Esophagus muscularis mucosa (tissue), 4 donors: ENCODE measurements around the gene TVP23A. TPM values are rescaled to one million over a fixed set of nuclear protein-coding genes. Genes with fewer than 3 reads are reported as not detected.
A peak's percentile ranks its signal among the peaks of the same experiment; 100 is the strongest.

Experiments
- DNase-seq: peaks from one replicate; pipeline ENCODE4 v3.0.0-alpha.2; 2017; ENCODE audit errors: extremely low spot score
- H3K27ac ChIP-seq, 4 donors: fragments of 200-600 bp; sonication (generic); replicated peaks in 1 of 4; 1 replicate in 3 of 4; 2 replicates in 1 of 4; pipeline ENCODE4 v1.5.1; 2016 to 2019; ENCODE audit warnings: mild to moderate bottlenecking in 1 of 4
- H3K27me3 ChIP-seq, 4 donors: fragments of 200-600 bp; sonication (generic); one replicate each; pipeline versions ENCODE4 v1.5.1 to v1.6.0; 2016 to 2019
- H3K36me3 ChIP-seq, 4 donors: fragments of 200-600 bp; sonication (generic); one replicate each; pipeline ENCODE4 v1.5.1; 2016 to 2019
- H3K4me1 ChIP-seq, 4 donors: fragments of 200-600 bp; sonication (generic); one replicate each; pipeline ENCODE4 v1.5.1; 2016 to 2019
- H3K4me3 ChIP-seq, 4 donors: fragments of 200-600 bp; sonication (generic); 1 replicate in 2 of 4; 2 replicates in 2 of 4; pipeline ENCODE4 v1.5.1; 2016 to 2019; ENCODE audit warnings: mild to moderate bottlenecking in 4 of 4, moderate library complexity in 1 of 4
- H3K9me3 ChIP-seq, 4 donors: fragments of 200-600 bp; sonication (generic); 1 replicate in 3 of 4; 2 replicates in 1 of 4; pipeline ENCODE4 v1.5.1; 2016 to 2019
- EP300 ChIP-seq: sonication (generic); formaldehyde crosslinking; IDR thresholded peaks from one replicate; pipeline ENCODE4 v1.6.1; 2017; ENCODE audit warnings: antibody characterized with exemption
- POLR2A ChIP-seq: fragments of 450-650 bp; IDR thresholded peaks from one replicate; pipeline ENCODE4 v1.6.1; 2017; ENCODE audit warnings: antibody characterized with exemption, moderate library complexity, mild to moderate bottlenecking, low read depth
- POLR2AphosphoS5 ChIP-seq, 2 donors: sonication (generic); formaldehyde crosslinking; IDR thresholded peaks; one replicate each; pipeline ENCODE4 v1.6.1; 2017; ENCODE audit warnings: antibody characterized with exemption in 2 of 2
- WGBS: methylation state at CpG from one replicate; pipeline ENCODE4 v1.1.5; 2018; 5-methylcytosine and 5-hydroxymethylcytosine counted together
- intact Hi-C: fragments of 100-400 bp; cut with DNase I; formaldehyde crosslinking; loops from one replicate; pipeline ENCODE4 v1.15.1; 2023
- total RNA-seq, 4 donors: library from RNA; depleted of rRNA; stranded (reverse); fragments of >200 nt; gene quantifications; one replicate each; pipeline versions ENCODE4 v1.1.0 to v1.2.1, GENCODE V29; 2016
- TF ChIP-seq, protein P1 (sequence below), 3 experiments: fragments of 200-600 bp in 2 of 3; fragments of 450-650 bp in 1 of 3; sonication (generic) in 2 of 3; IDR thresholded peaks; one replicate each; pipeline ENCODE4 v1.5.1; 2017 to 2019; ENCODE audit warnings: antibody characterized with exemption in 3 of 3, mild to moderate bottlenecking in 2 of 3, moderate library complexity in 1 of 3

TVP23A gene
- total RNA-seq, 4 donors from 2014 or later = 0.42 to 1.2 (median 0.80) TPM; not detected in 1

DNA sequence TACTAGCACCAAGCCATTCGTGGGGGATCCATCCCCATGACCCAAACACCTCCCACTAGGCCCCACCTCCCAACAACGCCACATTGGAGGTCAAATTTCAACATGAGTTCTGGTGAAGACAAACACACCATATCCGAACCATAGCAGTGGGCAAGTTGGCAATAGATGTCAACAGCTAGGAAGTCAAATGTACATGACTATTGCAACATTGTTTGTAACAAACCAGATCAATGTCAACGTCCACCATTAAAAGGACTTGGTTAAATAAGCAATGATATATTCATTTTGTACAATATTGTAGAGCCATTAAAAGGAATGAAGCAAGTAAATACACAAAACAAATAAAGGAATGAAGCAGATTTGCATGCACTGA is 31.9 kb upstream of the TVP23A start:
- 88% methylated on average over 4 of the region's 4 CpGs for WGBS
- intact Hi-C loops = no loop called here

DNA sequence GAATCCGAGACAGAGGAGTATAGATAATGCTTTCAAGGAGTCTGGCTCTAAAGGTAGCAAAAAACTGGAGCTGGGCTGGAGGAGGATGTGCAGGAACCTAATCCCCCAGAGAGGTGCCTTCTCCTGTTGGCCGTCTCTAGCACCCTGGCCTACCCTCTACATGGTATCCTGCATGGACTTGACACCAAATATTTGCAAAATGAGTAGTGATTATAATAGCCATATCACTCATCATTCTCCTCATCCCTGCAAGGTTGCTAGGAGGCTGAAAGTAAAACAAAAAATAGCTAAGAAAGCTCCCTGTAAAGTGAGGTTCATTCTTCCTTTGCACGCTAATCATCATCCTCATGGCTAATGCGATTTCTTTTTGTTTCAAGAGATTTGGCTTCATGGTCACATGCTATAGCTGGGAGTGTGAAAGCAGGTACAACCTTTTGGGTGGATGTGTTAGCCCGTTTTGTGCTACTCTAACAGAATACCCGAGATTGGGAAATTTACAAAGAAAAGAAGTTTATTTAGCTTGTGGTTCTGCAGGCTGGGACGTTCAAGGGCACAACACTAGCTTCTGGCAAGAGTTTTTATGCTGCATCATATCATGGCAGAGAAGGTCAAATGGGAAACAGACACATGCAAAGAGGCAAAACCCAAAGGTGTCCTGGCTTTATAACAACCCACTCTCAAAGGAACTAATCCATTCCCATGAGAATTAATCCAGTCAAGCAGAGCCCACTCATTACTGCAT is 31.3 kb upstream of the TVP23A start:
- WGBS = 68% methylated on average over 7 of the region's 7 CpGs
- no peak for DNase-seq
- no peak overlapping the region for H3K4me3 ChIP-seq
- H3K4me1 ChIP-seq = peaks cover 0 to 13% (median 0%) of the 10 kb centered on the region in 4 donors
- H3K36me3 ChIP-seq = no peaks in the 10 kb centered on the region
- TF ChIP-seq POLR2AphosphoS5 (IDR thresholded peaks at IDR 0.05) (no peak), POLR2A (no peak), EP300 (no peak)
- TF ChIP-seq, protein P1, sequence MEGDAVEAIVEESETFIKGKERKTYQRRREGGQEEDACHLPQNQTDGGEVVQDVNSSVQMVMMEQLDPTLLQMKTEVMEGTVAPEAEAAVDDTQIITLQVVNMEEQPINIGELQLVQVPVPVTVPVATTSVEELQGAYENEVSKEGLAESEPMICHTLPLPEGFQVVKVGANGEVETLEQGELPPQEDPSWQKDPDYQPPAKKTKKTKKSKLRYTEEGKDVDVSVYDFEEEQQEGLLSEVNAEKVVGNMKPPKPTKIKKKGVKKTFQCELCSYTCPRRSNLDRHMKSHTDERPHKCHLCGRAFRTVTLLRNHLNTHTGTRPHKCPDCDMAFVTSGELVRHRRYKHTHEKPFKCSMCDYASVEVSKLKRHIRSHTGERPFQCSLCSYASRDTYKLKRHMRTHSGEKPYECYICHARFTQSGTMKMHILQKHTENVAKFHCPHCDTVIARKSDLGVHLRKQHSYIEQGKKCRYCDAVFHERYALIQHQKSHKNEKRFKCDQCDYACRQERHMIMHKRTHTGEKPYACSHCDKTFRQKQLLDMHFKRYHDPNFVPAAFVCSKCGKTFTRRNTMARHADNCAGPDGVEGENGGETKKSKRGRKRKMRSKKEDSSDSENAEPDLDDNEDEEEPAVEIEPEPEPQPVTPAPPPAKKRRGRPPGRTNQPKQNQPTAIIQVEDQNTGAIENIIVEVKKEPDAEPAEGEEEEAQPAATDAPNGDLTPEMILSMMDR (IDR thresholded peaks at IDR 0.05) = no peak
- no peak overlapping the region for H3K27ac ChIP-seq
- intact Hi-C loops = no loop called here
- no peaks in the 10 kb centered on the region for H3K27me3 ChIP-seq
- no peaks in the 10 kb centered on the region for H3K9me3 ChIP-seq

More for the DNA sequence above, 31.9 kb upstream of the TVP23A start:
- TF ChIP-seq POLR2AphosphoS5 (IDR thresholded peaks at IDR 0.05) (no peak), EP300 (no peak)
- TF ChIP-seq, protein P1 (IDR thresholded peaks at IDR 0.05) = no peak
- no peaks in the 10 kb centered on the region for H3K36me3 ChIP-seq
- H3K9me3 ChIP-seq = no peaks in the 10 kb centered on the region
- no peaks in the 10 kb centered on the region for H3K27me3 ChIP-seq
- H3K4me1 ChIP-seq = peaks cover 0 to 13% (median 0%) of the 10 kb centered on the region in 4 donors
- no peak for DNase-seq
- no peak overlapping the region for H3K4me3 ChIP-seq
- H3K27ac ChIP-seq = no peak overlapping the region

DNA sequence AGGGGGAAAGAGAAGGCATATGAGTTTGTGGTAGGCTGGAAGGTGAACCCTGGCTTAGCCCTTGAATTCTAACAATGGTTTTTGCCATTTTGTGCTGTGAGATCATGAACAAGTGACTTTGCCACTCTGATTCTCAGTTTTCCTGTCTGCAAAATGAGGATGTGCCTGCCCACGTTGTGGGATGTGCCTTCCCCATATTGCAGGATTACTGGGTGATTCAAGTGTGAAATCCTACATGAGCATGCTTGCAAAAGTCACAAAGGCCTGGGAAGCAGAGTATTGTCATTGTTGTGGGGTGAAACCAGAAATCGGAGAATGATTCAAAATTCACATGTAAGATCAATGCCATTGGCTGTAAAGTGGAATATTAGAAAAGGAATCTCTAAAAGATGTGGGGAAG is 28.6 kb upstream of the TVP23A start:
- TF ChIP-seq POLR2AphosphoS5 (IDR thresholded peaks at IDR 0.05) = no peak
- no peak for TF ChIP-seq POLR2A
- TF ChIP-seq, protein P1 (IDR thresholded peaks at IDR 0.05) = no peak
- no peak for TF ChIP-seq EP300
- Histone ChIP-seq H3K27me3 (peaks cover 0 to 15% (median 0%) of the 10 kb centered on the region in 4 donors), H3K9me3 (no peaks in the 10 kb centered on the region), H3K4me1 (peaks cover 0 to 12% (median 1%) of the 10 kb centered on the region in 4 donors), H3K27ac (peak overlapping the region in 3 of 4 donors; percentile 6 to 38 (median 38)), H3K4me3 (no peak overlapping the region), H3K36me3 (no peaks in the 10 kb centered on the region)
- DNase-seq = no peak
- WGBS = 52% methylated on average over 2 of the region's 2 CpGs
- intact Hi-C loops = no loop called here

DNA sequence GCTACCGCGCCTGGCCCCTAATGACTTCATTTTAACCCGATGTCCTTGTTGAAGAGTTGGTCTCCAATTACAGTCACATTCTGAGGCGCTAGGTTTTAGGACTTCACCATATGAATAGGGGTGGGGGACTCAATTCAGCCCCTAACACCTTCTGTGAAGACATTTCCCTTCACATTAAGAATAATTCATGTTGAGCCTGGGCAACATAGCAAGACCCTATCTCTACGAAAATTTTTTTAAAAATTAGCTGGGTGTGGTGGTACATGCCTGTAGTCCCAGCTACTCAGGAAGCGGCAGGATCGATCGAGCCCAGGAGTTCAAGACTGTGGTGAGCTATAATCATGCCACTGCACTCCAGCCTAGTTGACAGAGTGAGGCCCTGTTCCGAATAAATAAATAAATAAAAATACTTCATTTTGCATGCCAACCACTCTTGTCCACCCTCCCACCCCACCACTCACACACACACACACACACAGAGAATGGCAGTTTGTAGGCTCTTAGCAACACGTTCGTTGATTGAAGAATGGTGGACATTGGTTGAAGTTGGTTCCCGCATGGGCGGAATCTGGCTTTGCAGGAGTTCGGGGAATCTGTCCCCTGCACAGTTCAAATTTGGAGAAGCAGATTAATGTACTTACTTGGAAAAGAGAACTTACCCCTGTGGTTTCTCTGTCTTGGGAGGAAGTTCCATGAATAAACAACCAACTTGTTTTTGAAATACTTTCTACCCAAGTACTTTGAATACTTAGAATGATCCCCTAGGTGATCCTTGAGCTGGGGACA is 27.8 kb upstream of the TVP23A start:
- WGBS = 88% methylated on average over 14 of the region's 14 CpGs
- H3K9me3 ChIP-seq = no peaks in the 10 kb centered on the region
- peak overlapping the region in 3 of 4 donors; percentile 6 to 38 (median 38) for H3K27ac ChIP-seq
- H3K36me3 ChIP-seq = no peaks in the 10 kb centered on the region
- H3K4me3 ChIP-seq = no peak overlapping the region
- TF ChIP-seq POLR2A (no peak), EP300 (no peak)
- H3K27me3 ChIP-seq = peaks cover 0 to 23% (median 0%) of the 10 kb centered on the region in 4 donors
- intact Hi-C loops = no loop called here
- DNase-seq = no peak
- peaks cover 0 to 4% (median 1%) of the 10 kb centered on the region in 4 donors for H3K4me1 ChIP-seq

DNA sequence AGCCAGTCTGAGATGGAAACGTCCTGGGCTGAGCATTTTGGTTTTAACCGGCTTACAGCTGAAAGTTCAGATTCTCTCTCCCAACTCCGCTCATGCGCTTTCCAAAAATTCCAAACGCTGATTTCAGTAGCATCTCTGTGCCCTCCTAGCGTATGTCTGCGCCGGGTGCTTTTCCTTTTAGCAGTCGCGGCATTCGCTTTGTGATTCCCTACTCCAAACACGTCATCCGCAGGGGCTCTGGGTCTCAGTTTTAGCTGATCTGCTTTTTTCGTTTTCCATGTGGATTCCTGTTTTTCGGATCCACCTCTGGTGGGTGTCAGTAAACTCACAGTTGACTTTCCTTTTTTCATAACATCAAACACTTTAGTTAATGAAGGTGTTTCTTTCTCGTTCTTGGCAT is 22.1 kb upstream of the TVP23A start:
- Histone ChIP-seq H3K27me3 (peaks cover 0 to 34% (median 0%) of the 10 kb centered on the region in 4 donors), H3K27ac (no peak overlapping the region), H3K4me3 (no peak overlapping the region), H3K9me3 (no peaks in the 10 kb centered on the region), H3K4me1 (peaks cover 0 to 2% (median 0%) of the 10 kb centered on the region in 4 donors), H3K36me3 (no peaks in the 10 kb centered on the region)
- WGBS = 78% methylated on average over 16 of the region's 16 CpGs
- intact Hi-C loops = no loop called here
- no peak for DNase-seq
- TF ChIP-seq, protein P1 (IDR thresholded peaks at IDR 0.05) = no peak
- TF ChIP-seq EP300 = no peak
- no peak for TF ChIP-seq POLR2A
